Neuron (in vitro differentiated cells): Measurements from ENCODE around the gene GNAI1.
"Not testable (repeated sequence)": the region's sequence is repeated elsewhere in the genome, so short reads cannot be mapped to it uniquely, and the experiment has no call there.

Experiments used
- H2AFZ ChIP-seq: one replicate; pipeline ENCODE4 v1.6.1; 2013; ENCODE audit warnings: low read depth, mild to moderate bottlenecking, inconsistent platforms, low read length, moderate library complexity
- H3K27me3 ChIP-seq: one replicate; pipeline ENCODE4 v1.6.1; 2013; ENCODE audit warnings: low read length; ENCODE audit not compliant: insufficient read depth
- H3K36me3 ChIP-seq: one replicate; pipeline ENCODE4 v1.6.1; 2013; ENCODE audit warnings: low read length; ENCODE audit not compliant: insufficient read depth
- H3K4me1 ChIP-seq: one replicate; pipeline ENCODE4 v1.6.1; 2013; ENCODE audit warnings: low read length; ENCODE audit not compliant: insufficient read depth
- H3K4me3 ChIP-seq: 2 replicates; pipeline ENCODE4 v1.5.1; 2013; ENCODE audit warnings: mild to moderate bottlenecking, low read length, moderate library complexity
- H3K9me3 ChIP-seq: one replicate; pipeline ENCODE4 v1.6.1; 2013; ENCODE audit warnings: low read length

Gene GNAI1

DNA sequence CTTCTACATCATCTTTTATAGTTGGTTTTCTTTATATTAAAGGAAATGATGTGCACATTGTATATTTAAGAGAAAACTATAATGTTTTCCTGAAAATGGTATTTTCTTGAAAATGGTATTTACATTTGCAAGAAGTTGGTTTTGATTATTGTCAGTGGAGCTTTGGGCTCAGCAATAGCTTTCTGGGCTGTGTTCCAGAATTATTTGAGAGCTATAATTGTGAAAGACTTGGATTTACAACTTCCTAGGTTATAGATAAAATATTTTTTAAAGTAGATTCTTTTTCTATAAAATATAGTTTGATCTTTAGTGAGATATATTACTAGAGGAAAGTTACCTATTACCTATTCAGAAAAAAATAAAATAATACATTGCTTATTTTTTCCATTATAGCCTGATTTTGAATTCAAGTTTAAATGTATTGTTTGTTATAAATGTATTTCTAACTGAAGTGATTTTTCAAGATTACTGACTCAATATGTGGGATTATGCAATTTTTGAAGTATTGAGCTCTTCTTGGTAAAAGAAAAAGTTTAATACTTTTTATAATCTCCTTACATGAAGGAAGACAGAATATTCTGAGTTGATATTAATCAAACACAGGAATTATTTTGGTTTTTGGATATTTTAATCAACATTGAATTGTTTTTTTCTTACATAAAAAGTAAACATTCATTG lies 20.2 kb downstream of the GNAI1 start:
- Histone ChIP-seq H3K4me1 (no peaks in the 10 kb centered on the region), H3K36me3 (no peaks in the 10 kb centered on the region), H3K27me3 (no peaks in the 10 kb centered on the region), H3K9me3 (peaks cover 3% of the 10 kb centered on the region), H3K4me3 (no peak overlapping the region), H2AFZ (no peak overlapping the region)

DNA sequence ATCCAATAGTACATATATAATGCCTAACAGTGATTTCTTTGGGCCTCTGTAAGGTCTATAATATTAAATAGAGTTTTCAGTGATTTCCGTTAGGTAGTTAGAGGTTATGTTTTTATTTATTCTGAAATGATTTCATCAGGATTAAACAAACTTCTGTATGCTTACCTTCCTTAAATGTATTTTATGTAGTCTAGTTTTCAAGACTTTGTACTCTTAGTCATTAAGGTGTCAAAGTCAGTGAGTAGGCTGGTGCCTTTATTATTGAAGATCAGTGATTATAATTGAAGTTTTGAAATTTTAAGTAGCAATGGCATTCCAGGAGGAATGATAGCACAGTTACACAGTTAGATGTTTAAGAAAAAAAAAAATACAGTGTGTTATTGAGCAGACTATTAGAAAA lies 20.7 kb downstream of the GNAI1 start:
- H3K36me3 ChIP-seq, result no peaks in the 10 kb centered on the region
- H3K4me3 ChIP-seq, result no peak overlapping the region
- no peaks in the 10 kb centered on the region for H3K27me3 ChIP-seq
- H3K4me1 ChIP-seq, result no peaks in the 10 kb centered on the region
- H3K9me3 ChIP-seq, result peaks cover 3% of the 10 kb centered on the region
- H2AFZ ChIP-seq, result no peak overlapping the region

DNA sequence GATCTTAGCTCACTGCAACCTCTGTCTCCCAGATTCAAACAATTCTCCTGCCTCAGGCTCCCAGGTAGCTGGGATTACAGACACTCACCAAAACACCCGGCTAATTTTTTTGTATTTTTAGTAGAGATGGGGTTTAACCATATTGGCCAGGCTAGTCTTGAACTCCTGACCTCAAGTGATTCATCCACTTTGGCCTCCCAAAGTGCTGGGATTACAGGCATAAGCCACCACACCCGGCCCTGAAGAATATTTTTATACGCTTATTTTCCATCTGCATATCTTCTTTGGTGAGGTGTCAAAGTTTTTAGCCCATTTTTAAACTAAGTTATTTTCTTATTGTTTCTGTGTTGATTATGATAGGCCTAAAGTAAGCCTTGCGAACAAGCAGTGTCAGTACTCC lies 23.1 kb downstream of the GNAI1 start:
- not testable (repeated sequence) for H3K36me3 ChIP-seq, H3K4me1 ChIP-seq, H2AFZ ChIP-seq, H3K9me3 ChIP-seq, H3K27me3 ChIP-seq, H3K4me3 ChIP-seq

DNA sequence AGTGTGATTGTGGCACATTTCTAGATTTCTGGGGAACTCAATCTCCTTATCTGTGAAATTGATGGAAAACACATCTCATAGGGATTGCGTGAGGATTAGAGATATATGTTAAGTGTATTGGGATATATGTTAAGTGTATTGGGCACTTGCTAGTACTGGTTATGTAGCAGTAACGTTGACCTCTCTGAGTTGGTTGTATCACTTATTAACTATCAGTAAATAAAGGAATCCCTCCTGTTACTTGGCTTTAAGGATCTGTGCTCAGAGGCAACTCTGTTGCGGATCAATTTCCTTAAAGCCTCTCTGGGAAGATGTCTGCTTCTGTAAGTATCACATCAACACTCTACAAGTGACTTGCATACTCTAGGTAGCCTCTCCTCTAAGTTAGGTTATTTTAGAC lies 25.2 kb downstream of the GNAI1 start:
- Histone ChIP-seq H2AFZ (no peak overlapping the region), H3K4me3 (no peak overlapping the region), H3K27me3 (no peaks in the 10 kb centered on the region), H3K36me3 (no peaks in the 10 kb centered on the region), H3K4me1 (peaks cover under 1% of the 10 kb centered on the region), H3K9me3 (no peaks in the 10 kb centered on the region)

DNA sequence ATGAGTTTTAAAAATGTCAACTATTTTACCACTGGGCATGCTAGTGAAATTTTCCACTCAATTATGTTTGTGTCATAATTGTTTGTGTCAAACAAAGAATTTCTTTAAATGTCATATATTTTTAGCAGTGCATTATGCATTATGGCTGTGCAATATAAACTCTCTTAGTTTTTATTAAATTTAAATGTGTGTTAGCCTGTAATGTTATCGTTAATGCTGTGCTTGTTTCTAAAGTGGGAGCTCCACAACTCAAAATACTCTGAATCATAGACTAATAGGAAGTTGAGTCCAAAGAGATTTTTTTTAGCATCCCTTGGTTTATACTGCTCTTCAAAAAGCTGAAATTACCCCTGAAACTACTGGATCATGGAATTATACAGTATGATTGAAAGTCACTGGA lies 26.8 kb downstream of the GNAI1 start:
- H3K27me3 ChIP-seq, result no peaks in the 10 kb centered on the region

DNA sequence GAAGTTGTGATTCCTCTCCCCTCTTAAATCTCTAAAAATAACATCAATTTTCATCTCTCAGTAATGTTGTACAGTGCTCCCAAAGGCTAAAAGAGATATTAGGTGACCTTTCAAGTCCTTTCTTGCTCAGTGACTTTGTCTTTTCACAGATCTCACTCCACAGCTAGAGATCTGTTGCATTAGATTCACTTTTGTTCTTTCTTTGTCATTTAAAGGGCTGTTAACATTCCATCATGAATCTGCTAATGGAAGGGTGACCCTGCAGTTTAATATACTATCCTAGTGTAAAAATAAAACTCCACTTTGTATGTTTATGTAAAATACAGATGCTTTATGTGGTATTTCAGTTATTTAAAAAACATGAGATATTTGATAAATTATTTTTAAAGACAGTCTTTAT lies 30.5 kb downstream of the GNAI1 start:
- Histone ChIP-seq H3K27me3 (no peaks in the 10 kb centered on the region), H2AFZ (no peak overlapping the region), H3K9me3 (no peaks in the 10 kb centered on the region), H3K36me3 (no peaks in the 10 kb centered on the region), H3K4me3 (no peak overlapping the region), H3K4me1 (peaks cover 8% of the 10 kb centered on the region)

More for the DNA sequence above, 26.8 kb downstream of the GNAI1 start:
- H2AFZ ChIP-seq, result no peak overlapping the region
- H3K36me3 ChIP-seq, result no peaks in the 10 kb centered on the region
- H3K4me1 ChIP-seq, result peaks cover 8% of the 10 kb centered on the region
- H3K4me3 ChIP-seq, result no peak overlapping the region
- no peaks in the 10 kb centered on the region for H3K9me3 ChIP-seq

DNA sequence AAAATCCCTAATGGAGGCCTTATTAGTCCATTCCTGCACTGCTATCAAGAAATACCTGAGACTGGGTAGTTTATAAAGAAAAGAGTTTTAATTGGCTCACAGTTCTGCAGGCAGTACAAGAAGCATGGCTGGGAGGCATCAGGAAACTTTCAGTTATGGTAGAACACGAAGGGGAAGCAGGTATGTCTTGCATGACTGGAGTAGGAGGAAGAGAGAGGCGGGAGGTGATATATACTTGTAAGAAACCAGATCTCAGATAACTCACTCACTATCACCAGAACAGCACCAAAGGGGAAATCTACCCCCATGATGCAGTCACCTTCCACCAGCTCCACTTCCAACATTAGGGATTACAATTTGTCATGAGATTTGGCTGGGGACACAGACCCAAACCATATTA lies 35.8 kb downstream of the GNAI1 start:
- H3K4me1 ChIP-seq, result peaks cover under 1% of the 10 kb centered on the region
- H3K36me3 ChIP-seq, result no peaks in the 10 kb centered on the region
- H3K27me3 ChIP-seq, result no peaks in the 10 kb centered on the region
- peaks cover 3% of the 10 kb centered on the region for H3K9me3 ChIP-seq
- no peak overlapping the region for H3K4me3 ChIP-seq
- H2AFZ ChIP-seq, result no peak overlapping the region

DNA sequence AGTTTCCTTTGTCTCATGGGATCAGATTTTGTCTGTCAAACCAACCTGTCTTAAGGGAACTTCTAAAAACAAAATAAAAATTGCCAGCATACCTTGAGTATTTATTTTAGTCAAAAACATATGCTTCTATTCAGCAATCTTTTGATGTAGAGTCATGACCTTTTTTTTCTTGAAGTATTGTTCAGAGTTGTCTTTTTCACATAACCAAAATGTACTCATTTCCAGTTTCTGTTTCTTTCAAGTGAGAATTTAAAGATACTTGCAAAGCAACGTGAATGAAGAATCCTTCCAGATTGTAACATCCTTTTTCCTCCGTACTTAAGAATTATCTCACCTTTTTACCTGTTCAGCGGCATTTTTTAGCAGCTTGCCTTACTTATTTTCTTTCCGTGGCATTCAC lies 37.8 kb downstream of the GNAI1 start:
- Histone ChIP-seq H3K36me3 (no peaks in the 10 kb centered on the region), H2AFZ (no peak overlapping the region), H3K27me3 (no peaks in the 10 kb centered on the region), H3K4me1 (no peaks in the 10 kb centered on the region), H3K4me3 (no peak overlapping the region), H3K9me3 (peaks cover 3% of the 10 kb centered on the region)

DNA sequence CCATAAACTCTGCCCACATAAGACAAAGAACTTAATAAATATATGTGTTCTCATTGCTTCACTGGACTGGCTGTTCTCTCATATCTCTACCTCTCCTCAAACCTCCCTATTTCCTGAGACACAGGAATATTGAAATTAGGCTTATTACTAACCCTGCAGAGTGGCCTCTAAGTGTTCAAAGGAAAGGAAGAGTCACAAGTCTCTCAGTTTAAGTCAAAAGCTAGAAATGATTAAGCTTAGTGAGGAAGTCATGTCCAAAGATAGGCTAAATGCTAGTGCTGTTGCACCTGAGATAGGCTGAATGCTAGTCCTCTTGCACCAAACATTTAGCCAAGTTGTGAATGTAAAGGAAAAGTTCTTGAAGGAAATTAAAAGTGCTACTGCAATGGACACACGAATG lies 41.1 kb downstream of the GNAI1 start:
- H3K36me3 ChIP-seq, result no peaks in the 10 kb centered on the region
- no peaks in the 10 kb centered on the region for H3K27me3 ChIP-seq
- no peaks in the 10 kb centered on the region for H3K4me1 ChIP-seq
- peaks cover 3% of the 10 kb centered on the region for H3K9me3 ChIP-seq
- H2AFZ ChIP-seq, result no peak overlapping the region
- no peak overlapping the region for H3K4me3 ChIP-seq

DNA sequence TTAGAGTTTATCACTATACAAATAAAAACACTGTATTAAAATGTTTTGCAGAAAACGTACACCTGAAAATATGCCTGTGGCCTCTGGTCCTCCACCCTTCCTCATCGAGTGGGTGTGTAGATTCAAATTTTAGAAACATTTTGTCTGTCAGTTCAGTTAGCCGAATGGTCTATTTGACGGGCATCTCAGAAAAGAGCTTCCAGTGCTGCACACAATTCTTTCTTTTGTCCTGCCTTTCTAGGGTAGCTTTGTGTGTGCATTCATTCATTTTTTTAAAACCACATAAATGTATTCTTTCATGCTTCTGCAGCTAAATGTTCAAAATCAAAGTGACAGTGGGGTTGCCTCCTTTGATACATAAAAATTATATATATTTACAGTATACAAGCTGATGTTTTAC lies 46.8 kb downstream of the GNAI1 start:
- peaks cover 6% of the 10 kb centered on the region for H3K9me3 ChIP-seq

DNA sequence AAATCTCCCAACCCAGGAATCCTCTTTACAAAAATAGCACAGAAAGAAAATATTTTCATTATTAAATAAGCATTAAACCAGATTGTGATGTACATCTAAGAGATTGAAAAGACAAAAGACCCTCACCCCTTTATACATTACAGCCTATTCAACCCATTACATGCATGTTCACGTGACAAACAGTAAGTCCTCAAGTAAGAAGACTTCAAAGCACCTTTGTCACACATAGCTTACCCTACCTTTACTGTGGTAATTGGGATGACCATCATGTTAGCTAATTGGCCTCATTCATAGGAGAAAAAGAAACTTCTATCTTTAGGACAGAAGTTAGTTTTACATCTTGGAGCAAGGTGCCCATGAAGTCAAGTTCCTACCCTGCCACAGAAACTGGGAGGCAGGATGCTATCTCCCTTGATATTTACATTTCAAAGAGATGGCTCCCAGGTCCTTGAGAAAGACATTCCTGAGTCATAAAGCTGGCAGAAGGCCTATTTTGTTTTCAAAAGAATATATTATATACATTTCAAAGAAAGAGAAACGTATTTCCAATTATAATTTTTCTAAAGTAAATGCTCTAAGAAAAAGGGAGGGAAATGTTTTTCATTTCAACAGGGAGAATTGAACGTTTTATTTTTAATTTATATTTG lies 48.1 kb downstream of the GNAI1 start:
- H3K36me3 ChIP-seq, result no peaks in the 10 kb centered on the region
- H3K9me3 ChIP-seq, result peaks cover 6% of the 10 kb centered on the region
- H3K4me3 ChIP-seq, result no peak overlapping the region
- H3K27me3 ChIP-seq, result no peaks in the 10 kb centered on the region
- H2AFZ ChIP-seq, result no peak overlapping the region
- peaks cover 18% of the 10 kb centered on the region for H3K4me1 ChIP-seq

More for the DNA sequence above, 46.8 kb downstream of the GNAI1 start:
- Histone ChIP-seq H3K36me3 (no peaks in the 10 kb centered on the region), H3K27me3 (no peaks in the 10 kb centered on the region), H3K4me1 (peaks cover 11% of the 10 kb centered on the region), H2AFZ (no peak overlapping the region), H3K4me3 (no peak overlapping the region)

DNA sequence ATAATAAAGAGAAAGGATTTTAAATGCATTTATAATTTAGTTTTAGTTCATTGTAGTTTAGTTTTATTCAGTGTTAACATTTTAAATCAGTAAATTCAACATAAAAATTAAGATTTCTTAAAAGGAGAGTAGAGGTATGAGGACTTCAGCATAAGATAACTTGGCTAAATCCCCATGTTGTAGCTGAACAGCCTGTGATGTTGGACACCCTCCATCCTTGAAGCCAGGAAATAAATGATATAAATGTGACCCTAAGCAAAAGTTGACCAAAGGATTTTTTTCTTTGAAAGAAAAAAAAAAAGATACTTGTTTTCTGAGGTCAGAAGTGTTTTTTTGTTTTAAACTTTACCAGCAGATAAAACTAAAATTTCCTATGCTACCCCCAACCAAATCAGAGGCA lies 48.7 kb downstream of the GNAI1 start:
- no peaks in the 10 kb centered on the region for H3K36me3 ChIP-seq

DNA sequence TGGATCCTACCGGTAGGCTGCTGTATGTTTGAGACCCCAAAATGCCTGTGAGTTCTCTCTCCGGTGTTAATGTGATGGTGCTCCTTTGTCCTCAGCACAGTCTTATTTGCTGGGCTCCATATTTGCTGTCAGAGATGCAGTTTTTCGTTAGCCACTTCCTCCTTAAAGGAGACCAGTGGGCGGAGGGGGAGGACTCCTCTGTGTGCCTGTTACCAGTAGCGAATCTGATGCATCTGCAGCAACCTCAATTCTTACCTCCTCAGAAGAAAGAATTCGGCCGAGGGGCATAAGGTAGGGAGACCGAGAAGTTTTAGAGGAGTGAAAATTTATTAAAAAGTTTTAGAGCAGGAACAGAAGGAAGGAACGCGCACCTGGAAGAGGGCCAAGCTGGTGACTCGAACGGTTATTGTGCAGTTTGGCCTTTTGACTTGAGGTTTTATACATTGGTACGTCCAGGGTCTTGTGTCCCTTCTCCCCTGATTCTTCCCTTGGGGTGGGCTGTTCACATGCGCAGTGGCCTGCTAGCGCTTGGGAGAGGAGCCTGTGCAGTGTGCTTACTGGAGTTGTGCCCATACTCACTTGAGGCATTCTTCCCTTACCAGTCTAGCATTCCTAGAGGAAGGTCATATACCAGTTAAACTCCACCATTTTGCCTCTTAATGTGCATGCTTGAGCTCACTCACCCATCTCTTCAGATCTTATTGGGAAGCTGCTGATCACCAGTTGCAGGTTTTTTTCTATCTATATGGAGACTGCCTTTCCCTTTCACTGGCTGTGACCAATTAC lies 49.5 kb downstream of the GNAI1 start:
- peaks cover 2% of the 10 kb centered on the region for H3K36me3 ChIP-seq
- H3K9me3 ChIP-seq, result peaks cover 6% of the 10 kb centered on the region
- no peak overlapping the region for H2AFZ ChIP-seq
- H3K4me1 ChIP-seq, result peaks cover 19% of the 10 kb centered on the region
- H3K27me3 ChIP-seq, result no peaks in the 10 kb centered on the region
- H3K4me3 ChIP-seq, result no peak overlapping the region

More for the DNA sequence above, 48.7 kb downstream of the GNAI1 start:
- no peaks in the 10 kb centered on the region for H3K27me3 ChIP-seq
- peaks cover 19% of the 10 kb centered on the region for H3K4me1 ChIP-seq
- H3K4me3 ChIP-seq, result no peak overlapping the region
- H3K9me3 ChIP-seq, result peaks cover 6% of the 10 kb centered on the region
- no peak overlapping the region for H2AFZ ChIP-seq
